MCF 10A (cell line): Measurements from ENCODE around the gene FAAH2. TPM values are rescaled to one million over a fixed set of nuclear protein-coding genes. Genes with fewer than 3 reads are reported as not detected.
"Not testable (repeated sequence)": the region's sequence is repeated elsewhere in the genome, so short reads cannot be mapped to it uniquely, and the experiment has no call there.

ENCODE experiments used
- BruUV-seq: library from RNA; stranded (reverse); fragments of 400-500 nt; replicated peaks from 2 replicates; lab custom pipeline; 2021; lab: Mats Ljungman, UMichigan
- CTCF ChIA-PET: fragments of 300-600 bp; sonication (Branson Sonifier 250); formaldehyde crosslinking; extraction: SDS; loops from one replicate; lab custom pipeline; 2021; ENCODE audit warnings: antibody characterized with exemption, inconsistent platforms; lab: Yijun Ruan, JAX
- POLR2A ChIA-PET: fragments of 300-600, 350-650 bp; sonication (Branson Sonifier 250); formaldehyde crosslinking; extraction: SDS; loops from one replicate; lab custom pipeline; 2020; ENCODE audit warnings: antibody characterized with exemption, inconsistent platforms; lab: Yijun Ruan, JAX
- DNase-seq: peaks from one replicate; pipeline ENCODE4 v3.0.0-alpha.2; 2018; ENCODE audit not compliant: unreplicated experiment
- H3K27ac Mint-ChIP-seq: one replicate; pipeline ENCODE4 v1.8.0; 2022; ENCODE audit warnings: mild to moderate bottlenecking, low read depth, mixed read lengths; ENCODE audit not compliant: unreplicated experiment
- H3K27me3 Mint-ChIP-seq: one replicate; pipeline ENCODE4 v1.8.0; 2022; ENCODE audit warnings: mixed read lengths; ENCODE audit not compliant: insufficient read depth, unreplicated experiment
- H3K36me3 Mint-ChIP-seq: one replicate; pipeline ENCODE4 v1.8.0; 2022; ENCODE audit warnings: mild to moderate bottlenecking, moderate library complexity, mixed read lengths; ENCODE audit not compliant: insufficient read depth, unreplicated experiment
- H3K4me1 Mint-ChIP-seq: one replicate; pipeline ENCODE4 v1.8.0; 2022; ENCODE audit warnings: mixed read lengths; ENCODE audit not compliant: insufficient read depth, unreplicated experiment
- H3K4me3 Mint-ChIP-seq: one replicate; pipeline ENCODE4 v1.8.0; 2022; ENCODE audit warnings: mild to moderate bottlenecking, moderate library complexity, mixed read lengths; ENCODE audit not compliant: unreplicated experiment
- H3K9me3 Mint-ChIP-seq: one replicate; pipeline ENCODE4 v1.8.0; 2022; ENCODE audit warnings: mixed read lengths; ENCODE audit not compliant: unreplicated experiment
- intact Hi-C: fragments of 100-400 bp; cut with micrococcal nuclease; formaldehyde crosslinking; loops from 2 replicates; pipeline ENCODE4 v1.14.1; 2022
- total RNA-seq: library from RNA; stranded (reverse); gene quantifications from 2 replicates; pipeline ENCODE4 v1.2.3, GENCODE V29; 2022
- TF ChIP-seq, protein P1 (sequence below): fragments of 200-600 bp; IDR thresholded peaks from one replicate; pipeline ENCODE4 v1.8.0; 2022; ENCODE audit warnings: antibody characterized with exemption, mild to moderate bottlenecking; ENCODE audit not compliant: unreplicated experiment

The FAAH2 gene
- total RNA-seq, 1 experiment from 2014 or later, result 3.1 TPM

GRCh38 chrX:57282568-57282967, 3.9 kb upstream of the FAAH2 start:
- TF ChIP-seq, protein P1, sequence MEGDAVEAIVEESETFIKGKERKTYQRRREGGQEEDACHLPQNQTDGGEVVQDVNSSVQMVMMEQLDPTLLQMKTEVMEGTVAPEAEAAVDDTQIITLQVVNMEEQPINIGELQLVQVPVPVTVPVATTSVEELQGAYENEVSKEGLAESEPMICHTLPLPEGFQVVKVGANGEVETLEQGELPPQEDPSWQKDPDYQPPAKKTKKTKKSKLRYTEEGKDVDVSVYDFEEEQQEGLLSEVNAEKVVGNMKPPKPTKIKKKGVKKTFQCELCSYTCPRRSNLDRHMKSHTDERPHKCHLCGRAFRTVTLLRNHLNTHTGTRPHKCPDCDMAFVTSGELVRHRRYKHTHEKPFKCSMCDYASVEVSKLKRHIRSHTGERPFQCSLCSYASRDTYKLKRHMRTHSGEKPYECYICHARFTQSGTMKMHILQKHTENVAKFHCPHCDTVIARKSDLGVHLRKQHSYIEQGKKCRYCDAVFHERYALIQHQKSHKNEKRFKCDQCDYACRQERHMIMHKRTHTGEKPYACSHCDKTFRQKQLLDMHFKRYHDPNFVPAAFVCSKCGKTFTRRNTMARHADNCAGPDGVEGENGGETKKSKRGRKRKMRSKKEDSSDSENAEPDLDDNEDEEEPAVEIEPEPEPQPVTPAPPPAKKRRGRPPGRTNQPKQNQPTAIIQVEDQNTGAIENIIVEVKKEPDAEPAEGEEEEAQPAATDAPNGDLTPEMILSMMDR, result peak; percentile 8
- BruUV-seq, result no TSS peak
- Mint-ChIP-seq H3K4me1 (peaks cover 9% of the 10 kb centered on the region), H3K27me3 (peaks cover 25% of the 10 kb centered on the region), H3K36me3 (no peaks in the 10 kb centered on the region), H3K9me3 (no peaks in the 10 kb centered on the region), H3K27ac (no peak overlapping the region), H3K4me3 (no peak overlapping the region)
- DNase-seq, result peak; percentile 13
- ChIA-PET POLR2A (interaction anchor here (0.6 kb wide), 1 partner anchor 251 kb away, joined by 4 read pairs; no protein-coding TSS in a partner anchor), CTCF (interaction anchor here (0.6 to 1.3 kb wide), 2 partner anchors 11 to 171 kb away, joined by 3 to 4 read pairs; no protein-coding TSS in a partner anchor)
- intact Hi-C loops, result loop anchor here (1.0 to 10.0 kb wide), 2 partner anchors 172 to 312 kb away; partner anchors contain the start of gene ZXDB

GRCh38 chrX:57285001-57285400, 1.5 kb upstream of the FAAH2 start:
- H3K4me3 Mint-ChIP-seq, result no peak overlapping the region
- intact Hi-C loops, result loop anchor here (10.0 kb wide), 1 partner anchor 310 kb away; the partner anchor contains the start of gene ZXDB
- no peaks in the 10 kb centered on the region for H3K36me3 Mint-ChIP-seq
- no TSS peak for BruUV-seq
- peaks cover 7% of the 10 kb centered on the region for H3K9me3 Mint-ChIP-seq
- DNase-seq, result no peak
- peaks cover 35% of the 10 kb centered on the region for H3K27me3 Mint-ChIP-seq
- ChIA-PET CTCF (interaction anchor here (1.0 kb wide), 1 partner anchor 20 kb away, joined by 4 read pairs; no protein-coding TSS in a partner anchor), POLR2A (no interaction called here)
- peak overlapping the region; percentile 76 for H3K27ac Mint-ChIP-seq
- peaks cover 16% of the 10 kb centered on the region for H3K4me1 Mint-ChIP-seq
- TF ChIP-seq, protein P1, result no peak

- BruUV-seq, result no TSS peak
- Mint-ChIP-seq H3K36me3 (no peaks in the 10 kb centered on the region), H3K4me1 (peaks cover 16% of the 10 kb centered on the region), H3K4me3 (no peak overlapping the region), H3K27me3 (peaks cover 65% of the 10 kb centered on the region), H3K9me3 (peaks cover 7% of the 10 kb centered on the region), H3K27ac (no peak overlapping the region)
- TF ChIP-seq, protein P1, result no peak
- peak; percentile 3 for DNase-seq
- CTCF ChIA-PET, result interaction anchor here (0.8 to 1.3 kb wide), 2 partner anchors 133 to 156 kb away, joined by 3 read pairs; no protein-coding TSS in a partner anchor
- POLR2A ChIA-PET, result interaction anchor here (1.0 kb wide), 1 partner anchor 16 kb away, joined by 4 read pairs; no protein-coding TSS in a partner anchor
- intact Hi-C loops, result loop anchor here (10.0 kb wide), 1 partner anchor 306 kb away; the partner anchor contains the start of gene ZXDB
Observed at GRCh38 chrX:57289089-57289488, 2.6 kb downstream of the FAAH2 start.

- Mint-ChIP-seq H3K4me3 (no peak overlapping the region), H3K9me3 (no peaks in the 10 kb centered on the region), H3K36me3 (peaks cover 13% of the 10 kb centered on the region), H3K4me1 (no peaks in the 10 kb centered on the region), H3K27me3 (peaks cover 40% of the 10 kb centered on the region), H3K27ac (no peak overlapping the region)
- DNase-seq, result no peak
- ChIA-PET POLR2A (no interaction called here), CTCF (interaction anchor here (1.5 kb wide), 1 partner anchor 15 kb away, joined by 3 read pairs; no protein-coding TSS in a partner anchor)
- no TSS peak for BruUV-seq
- TF ChIP-seq, protein P1, result no peak
- intact Hi-C loops, result no loop called here
Observed at GRCh38 chrX:57294961-57295360, 8.5 kb downstream of the FAAH2 start.

DNA sequence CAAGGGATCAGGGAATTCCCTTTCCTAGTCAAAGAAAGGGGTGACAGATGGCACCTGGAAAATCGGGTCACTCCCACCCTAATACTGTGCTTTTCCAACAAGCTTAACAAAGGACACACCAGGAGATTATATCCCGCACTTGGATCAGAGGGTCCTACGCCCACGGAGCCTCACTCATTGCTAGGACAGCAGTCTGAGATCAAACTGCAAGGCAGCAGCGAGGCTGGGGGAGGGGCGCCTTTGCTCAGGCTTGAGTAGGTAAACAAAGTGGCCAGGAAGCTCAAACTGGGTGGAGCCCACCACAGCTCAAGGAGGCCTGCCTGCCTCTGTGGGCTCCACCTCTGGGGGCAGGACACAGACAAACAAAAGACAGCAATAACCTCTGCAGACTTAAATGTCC, 9.2 kb downstream of the FAAH2 start:
- H3K4me3 Mint-ChIP-seq, POLR2A ChIA-PET, H3K4me1 Mint-ChIP-seq, H3K9me3 Mint-ChIP-seq, DNase-seq, BruUV-seq, intact Hi-C loops, H3K27ac Mint-ChIP-seq: not testable (repeated sequence)
- CTCF ChIA-PET, result interaction anchor here (1.5 kb wide), 1 partner anchor 14 kb away, joined by 3 read pairs; no protein-coding TSS in a partner anchor
- peaks cover 13% of the 10 kb centered on the region for H3K36me3 Mint-ChIP-seq
- peaks cover 38% of the 10 kb centered on the region for H3K27me3 Mint-ChIP-seq
